ENCODE results near the gene STK33.

STK33 gene

DNA sequence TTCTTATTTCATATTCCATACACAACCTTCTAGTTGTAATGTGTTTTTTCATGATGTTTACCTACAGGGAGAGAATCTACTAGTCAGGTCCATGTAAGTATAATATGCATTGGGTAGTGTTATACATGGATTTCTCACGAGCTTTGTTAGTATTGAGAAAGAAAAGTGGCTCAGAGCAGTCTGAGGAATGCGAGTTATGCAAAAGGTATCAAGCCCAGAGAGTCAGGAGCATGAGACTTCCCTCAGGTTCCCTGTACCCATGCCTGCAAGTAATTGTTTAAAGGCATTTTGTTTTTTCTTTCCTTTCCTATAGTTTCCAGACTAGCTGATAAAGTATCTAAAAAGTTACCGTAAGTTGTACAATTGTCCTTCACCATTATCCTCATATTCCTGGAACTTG lies 66.1 kb downstream of the STK33 start:
- TF ChIP-seq, protein P1, sequence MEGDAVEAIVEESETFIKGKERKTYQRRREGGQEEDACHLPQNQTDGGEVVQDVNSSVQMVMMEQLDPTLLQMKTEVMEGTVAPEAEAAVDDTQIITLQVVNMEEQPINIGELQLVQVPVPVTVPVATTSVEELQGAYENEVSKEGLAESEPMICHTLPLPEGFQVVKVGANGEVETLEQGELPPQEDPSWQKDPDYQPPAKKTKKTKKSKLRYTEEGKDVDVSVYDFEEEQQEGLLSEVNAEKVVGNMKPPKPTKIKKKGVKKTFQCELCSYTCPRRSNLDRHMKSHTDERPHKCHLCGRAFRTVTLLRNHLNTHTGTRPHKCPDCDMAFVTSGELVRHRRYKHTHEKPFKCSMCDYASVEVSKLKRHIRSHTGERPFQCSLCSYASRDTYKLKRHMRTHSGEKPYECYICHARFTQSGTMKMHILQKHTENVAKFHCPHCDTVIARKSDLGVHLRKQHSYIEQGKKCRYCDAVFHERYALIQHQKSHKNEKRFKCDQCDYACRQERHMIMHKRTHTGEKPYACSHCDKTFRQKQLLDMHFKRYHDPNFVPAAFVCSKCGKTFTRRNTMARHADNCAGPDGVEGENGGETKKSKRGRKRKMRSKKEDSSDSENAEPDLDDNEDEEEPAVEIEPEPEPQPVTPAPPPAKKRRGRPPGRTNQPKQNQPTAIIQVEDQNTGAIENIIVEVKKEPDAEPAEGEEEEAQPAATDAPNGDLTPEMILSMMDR (conservative IDR thresholded peaks at IDR 0.05), result no peak
- TF ChIP-seq ZFX (IDR thresholded peaks at IDR 0.05), result no peak
- H3K27ac ChIP-seq, result no peak overlapping the region

DNA sequence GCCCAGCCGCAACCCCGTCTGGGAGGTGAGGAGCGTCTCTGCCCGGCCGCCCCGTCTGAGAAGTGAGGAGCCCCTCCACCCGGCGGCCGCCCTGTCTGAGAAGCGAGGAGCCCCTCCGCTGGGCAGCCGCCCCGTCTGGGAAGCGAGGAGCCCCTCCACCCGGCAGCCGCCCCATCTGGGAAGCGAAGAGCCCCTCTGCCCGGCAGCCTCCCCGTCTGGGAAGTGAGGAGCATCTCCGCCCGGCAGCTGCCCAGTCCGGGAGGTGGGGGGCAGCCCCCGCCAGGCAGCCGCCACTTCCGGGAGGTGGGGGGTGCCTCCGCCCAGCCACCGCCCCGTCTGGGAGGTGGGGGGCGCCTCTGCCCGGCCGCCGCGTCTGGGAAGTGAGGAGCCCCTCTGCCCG lies 70.6 kb downstream of the STK33 start:
- TF ChIP-seq, protein P1 (conservative IDR thresholded peaks at IDR 0.05), result no peak
- TF ChIP-seq ZFX (IDR thresholded peaks at IDR 0.05), result no peak
- no peak overlapping the region for H3K27ac ChIP-seq

DNA sequence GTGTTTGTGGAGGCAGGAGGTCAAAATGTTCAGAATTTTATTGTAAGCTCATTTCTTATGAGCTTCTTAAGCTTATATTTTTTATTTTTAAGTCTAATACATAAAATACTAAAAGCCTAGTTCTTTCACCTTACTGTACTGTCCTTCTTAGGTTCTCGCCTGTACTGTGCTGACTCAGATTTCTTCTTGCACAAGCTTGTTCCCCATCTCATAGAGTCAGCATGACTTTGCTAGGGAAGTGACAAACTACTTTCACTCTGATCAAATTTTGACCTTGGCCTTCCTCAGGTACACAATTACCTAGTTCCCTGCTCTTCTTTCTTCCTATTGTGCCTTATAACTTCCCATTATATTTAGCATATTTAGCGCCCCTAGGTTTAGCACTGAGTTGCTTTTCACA lies 81.5 kb downstream of the STK33 start:
- TF ChIP-seq, protein P1 (conservative IDR thresholded peaks at IDR 0.05), result no peak
- no peak for TF ChIP-seq ZFX (IDR thresholded peaks at IDR 0.05)
- H3K27ac ChIP-seq, result no peak overlapping the region

DNA sequence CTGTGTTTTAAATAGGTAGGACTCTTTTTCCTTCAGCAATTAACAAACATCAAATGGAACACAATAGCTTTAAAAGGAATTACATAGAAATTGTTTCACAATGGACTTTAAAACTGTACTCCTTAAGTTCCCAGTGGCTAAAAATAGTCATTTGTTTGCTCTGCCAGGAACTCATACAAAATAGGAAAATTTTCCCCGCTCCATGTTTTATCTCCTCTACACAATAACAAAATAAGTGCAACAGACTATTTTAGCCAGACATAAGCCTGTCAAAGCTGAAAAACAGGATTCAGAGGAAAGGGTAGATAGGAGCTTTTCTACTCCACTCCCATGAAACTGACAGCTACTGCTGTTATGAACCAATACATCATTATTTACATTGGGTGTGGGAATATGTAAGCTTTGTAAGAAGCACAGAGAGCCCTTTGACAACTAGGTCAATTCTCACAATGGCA lies 90.1 kb downstream of the STK33 start:
- no peak overlapping the region for H3K27ac ChIP-seq
- TF ChIP-seq ZFX (IDR thresholded peaks at IDR 0.05), result no peak
- TF ChIP-seq, protein P1 (conservative IDR thresholded peaks at IDR 0.05), result no peak

DNA sequence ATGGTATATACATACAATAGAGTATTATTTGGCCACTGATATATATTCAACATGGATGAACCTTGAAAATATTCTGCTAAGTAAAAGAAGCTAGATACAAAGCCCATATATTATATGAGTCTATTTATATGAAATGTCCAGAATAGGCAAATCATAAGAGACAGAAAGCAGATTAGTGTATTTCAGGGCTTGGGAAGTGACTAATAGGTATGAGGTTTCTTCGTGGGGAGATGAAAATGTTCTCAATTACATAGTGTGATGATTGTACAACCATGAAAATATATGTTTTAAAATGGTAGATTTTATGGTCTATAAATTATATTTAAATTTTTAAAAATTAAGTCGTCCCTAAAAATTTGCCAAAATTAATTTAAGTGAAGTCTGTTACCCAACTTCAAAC lies 92.2 kb downstream of the STK33 start:
- no peak overlapping the region for H3K27ac ChIP-seq
- TF ChIP-seq, protein P1 (conservative IDR thresholded peaks at IDR 0.05), result no peak
- no peak for TF ChIP-seq ZFX (IDR thresholded peaks at IDR 0.05)

DNA sequence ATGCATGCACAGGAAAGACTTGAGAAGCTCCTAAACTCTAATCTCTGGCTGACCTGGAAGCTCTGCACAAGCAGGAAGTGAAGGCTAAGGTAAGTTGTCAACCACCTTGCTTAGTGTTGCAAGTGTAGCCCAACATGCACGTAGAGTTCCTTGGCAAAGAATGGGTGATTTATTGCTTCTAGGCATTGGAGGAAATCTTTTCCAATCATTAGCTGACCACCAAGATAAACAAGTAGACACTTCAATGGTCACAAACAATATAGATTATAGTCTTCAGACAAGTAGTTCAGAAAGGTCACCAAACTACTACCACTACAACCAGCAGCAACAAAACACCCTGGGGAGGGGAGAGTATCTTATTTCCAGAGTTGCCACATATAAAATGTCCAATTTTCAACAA lies 105.6 kb downstream of the STK33 start:
- H3K27ac ChIP-seq, result no peak overlapping the region

DNA sequence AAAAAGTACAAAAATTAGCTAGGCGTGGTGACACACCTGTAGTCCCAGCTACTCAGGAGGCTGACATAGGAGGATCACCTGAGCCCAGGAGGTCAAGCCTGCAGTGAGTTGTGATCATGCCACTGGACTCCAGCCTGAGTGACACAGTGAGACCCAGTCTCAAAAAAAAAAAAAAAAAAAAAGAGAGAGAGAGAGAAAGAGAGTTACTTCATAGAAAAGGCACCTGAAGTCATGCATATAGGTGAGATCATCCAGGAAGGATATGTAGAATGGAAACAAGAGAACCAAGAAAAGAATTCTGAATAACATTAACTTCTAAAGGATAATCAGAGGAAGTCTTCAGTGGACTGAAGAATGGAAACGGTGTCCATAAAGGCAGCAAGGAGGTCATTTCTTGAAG lies 106.8 kb downstream of the STK33 start:
- H3K27ac ChIP-seq, result no peak overlapping the region
- TF ChIP-seq, protein P1 (conservative IDR thresholded peaks at IDR 0.05), result no peak
- TF ChIP-seq ZFX (IDR thresholded peaks at IDR 0.05), result no peak

More for the DNA sequence above, 105.6 kb downstream of the STK33 start:
- TF ChIP-seq, protein P1 (conservative IDR thresholded peaks at IDR 0.05), result no peak
- no peak for TF ChIP-seq ZFX (IDR thresholded peaks at IDR 0.05)

Data from C4-2B (cell line).